Large intestine (tissue), 3 donors: ENCODE measurements around the gene NPTX1. TPM values are rescaled to one million over a fixed set of nuclear protein-coding genes. Genes with fewer than 3 reads are reported as not detected.

ENCODE experiments used
- DNase-seq, 2 donors: peaks; one replicate each; pipeline versions ENCODE4 v3.0.0 to v3.0.0-alpha.2; 2013
- H3K27ac ChIP-seq: one replicate; pipeline ENCODE4 v1.5.1; 2013; ENCODE audit warnings: low read length
- H3K27me3 ChIP-seq: 2 replicates; pipeline ENCODE4 v1.6.1; 2013; ENCODE audit warnings: low read length; ENCODE audit not compliant: control insufficient read depth, insufficient read depth
- H3K36me3 ChIP-seq: 2 replicates; pipeline ENCODE4 v1.6.1; 2013; ENCODE audit warnings: low read length; ENCODE audit not compliant: control insufficient read depth, insufficient read depth
- H3K4me1 ChIP-seq: one replicate; pipeline ENCODE4 v1.6.1; 2013; ENCODE audit warnings: low read length; ENCODE audit not compliant: control insufficient read depth, insufficient read depth
- H3K4me3 ChIP-seq: one replicate; pipeline ENCODE4 v1.5.1; 2013; ENCODE audit warnings: low read length
- H3K9me3 ChIP-seq: one replicate; pipeline ENCODE4 v1.6.1; 2013; ENCODE audit warnings: mild to moderate bottlenecking, low read depth, low read length, moderate library complexity; ENCODE audit not compliant: control insufficient read depth
- WGBS: methylation state at CpG from one replicate; pipeline ENCODE4 v1.1.5; 2013; ENCODE audit warnings: low lambda C conversion rate; ENCODE audit not compliant: insufficient coverage; 5-methylcytosine and 5-hydroxymethylcytosine counted together
- polyA plus RNA-seq: library from polyadenylated mRNA; unstranded; fragments of 120-200 nt; gene quantifications from one replicate; pipeline ENCODE4 v1.2.1, GENCODE V29; 2013

Gene NPTX1
- polyA plus RNA-seq, 1 donor, result 1.3 TPM

DNA sequence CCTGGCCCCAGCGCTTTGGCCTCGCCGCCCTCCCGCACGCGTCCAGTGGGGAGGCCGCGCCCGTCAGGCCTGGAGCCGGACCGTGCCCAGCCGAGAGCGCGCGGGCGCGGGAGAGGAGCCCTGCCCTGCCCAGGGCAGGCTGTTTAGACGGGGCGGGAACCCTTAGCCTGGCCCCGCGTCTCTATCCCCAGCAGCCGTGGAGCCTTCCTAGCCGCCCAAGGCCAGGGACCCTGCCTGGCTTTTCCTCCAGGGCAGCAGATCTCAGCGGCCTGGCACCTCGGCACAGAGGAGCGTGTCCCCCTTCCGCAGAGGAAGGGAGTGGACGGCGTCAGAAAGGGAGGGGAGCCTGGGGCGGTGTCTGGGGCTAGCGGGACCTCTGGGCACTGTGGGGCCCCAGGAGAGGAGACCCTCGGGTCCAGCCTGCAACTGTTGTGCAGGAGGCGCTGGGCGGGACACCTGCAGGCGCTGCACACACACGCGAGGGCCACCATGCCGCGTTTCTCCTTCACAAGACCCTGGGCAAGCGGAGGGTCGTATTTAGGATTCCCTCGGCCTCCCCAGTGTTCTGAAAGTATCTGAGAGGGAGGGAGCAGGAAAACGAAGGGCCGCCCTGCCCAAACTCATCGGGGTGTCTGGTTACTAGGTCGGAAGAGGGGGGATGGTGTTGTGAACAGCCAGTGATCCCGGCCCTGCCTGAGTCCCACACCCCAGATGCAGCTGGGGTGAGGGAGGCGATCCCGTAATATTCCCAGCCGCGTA is 2.3 kb upstream of the NPTX1 start:
- no peaks in the 10 kb centered on the region for H3K36me3 ChIP-seq
- WGBS, result no CpG with 5 or more reads among the region's 51 CpGs
- no peaks in the 10 kb centered on the region for H3K4me1 ChIP-seq
- no peak for DNase-seq
- no peak overlapping the region for H3K27ac ChIP-seq
- H3K27me3 ChIP-seq, result peaks cover 92% of the 10 kb centered on the region
- H3K9me3 ChIP-seq, result peaks cover 4% of the 10 kb centered on the region
- no peak overlapping the region for H3K4me3 ChIP-seq

DNA sequence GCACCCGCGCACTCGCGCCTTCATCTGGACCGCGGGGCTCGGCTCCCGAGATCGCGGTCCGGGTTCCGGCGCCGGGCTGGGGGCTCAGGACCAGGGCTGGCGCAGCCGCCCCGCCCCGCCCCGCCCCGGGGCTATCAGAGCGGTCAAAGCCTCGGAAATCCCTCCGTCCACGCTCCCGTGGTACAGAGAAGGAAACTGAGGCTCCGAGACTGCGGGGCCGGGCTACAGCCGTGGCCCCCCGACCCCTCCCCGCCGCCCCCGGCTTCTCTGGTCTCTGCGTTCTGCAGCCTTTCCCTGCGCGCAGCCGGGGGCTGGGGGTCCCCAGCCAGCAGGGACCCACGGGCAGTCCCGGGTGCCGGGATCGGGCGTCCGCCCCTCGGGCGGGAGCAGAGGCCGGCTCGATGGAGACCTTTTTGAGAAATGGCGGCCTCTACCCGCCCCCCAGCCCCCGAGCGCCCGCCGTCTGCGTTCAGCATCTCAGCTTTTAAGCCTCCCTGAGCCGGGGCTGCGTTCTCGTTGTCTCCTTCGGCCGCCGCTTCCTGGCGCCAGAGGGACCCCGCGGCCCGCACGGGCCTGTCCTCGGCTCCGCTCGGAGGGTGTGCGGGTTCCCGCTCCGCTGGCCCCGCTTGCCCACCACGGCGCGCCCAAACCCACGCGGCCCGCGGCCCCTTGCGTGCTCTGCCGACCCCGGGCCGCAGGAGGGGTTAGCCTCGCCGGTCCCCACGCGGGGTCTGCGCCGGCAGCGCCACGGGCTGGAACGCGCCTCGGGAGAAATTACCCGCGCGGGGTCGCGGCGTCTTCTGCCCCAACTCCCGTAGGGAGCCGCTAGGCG is 1.5 kb upstream of the NPTX1 start:
- H3K27ac ChIP-seq, result no peak overlapping the region
- no peak overlapping the region for H3K4me3 ChIP-seq
- no CpG with 5 or more reads among the region's 103 CpGs for WGBS
- peaks cover 4% of the 10 kb centered on the region for H3K9me3 ChIP-seq
- H3K4me1 ChIP-seq, result no peaks in the 10 kb centered on the region
- H3K27me3 ChIP-seq, result peaks cover 94% of the 10 kb centered on the region
- H3K36me3 ChIP-seq, result no peaks in the 10 kb centered on the region
- DNase-seq, result no peak

DNA sequence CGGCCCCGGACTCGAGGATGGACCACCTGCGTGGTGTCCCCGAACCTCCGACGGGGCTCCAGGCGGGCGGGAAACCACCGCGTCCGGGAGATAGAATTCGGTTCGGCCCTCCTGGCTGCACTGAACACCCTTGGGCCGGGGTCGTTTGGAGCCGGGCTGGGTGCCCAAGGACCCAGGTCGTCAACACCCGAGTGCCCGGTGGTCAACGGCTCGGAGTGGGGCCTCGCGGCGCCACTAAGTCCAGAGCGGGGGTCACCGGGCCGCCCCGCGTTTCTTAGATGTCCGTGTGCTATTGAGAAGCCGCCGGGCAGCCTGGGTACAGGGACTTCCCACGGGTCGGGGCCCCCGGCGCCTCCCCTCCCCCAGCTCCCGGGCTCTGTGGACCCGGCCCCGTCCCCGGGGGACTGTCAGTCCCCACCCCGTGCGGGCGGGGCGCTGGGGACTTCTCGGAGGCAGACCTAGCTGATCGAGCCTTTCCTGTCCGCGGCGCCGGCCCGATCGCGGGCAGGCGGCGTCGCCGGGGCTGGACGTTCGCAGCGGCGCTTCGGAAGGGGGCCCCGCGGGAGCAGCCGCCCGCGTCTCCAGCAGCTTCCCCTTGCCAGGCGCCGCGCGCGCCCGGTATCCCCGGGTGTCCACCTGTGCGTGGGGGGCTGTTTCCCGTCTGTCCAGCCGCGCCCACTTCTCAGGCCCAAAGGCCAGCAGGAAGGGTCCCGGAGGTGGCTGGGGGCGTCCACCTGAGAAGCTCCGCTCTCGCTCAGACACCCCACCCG is 655 bp upstream of the NPTX1 start:
- Histone ChIP-seq H3K27me3 (peaks cover 94% of the 10 kb centered on the region), H3K9me3 (peaks cover 4% of the 10 kb centered on the region), H3K4me1 (no peaks in the 10 kb centered on the region), H3K27ac (no peak overlapping the region), H3K36me3 (no peaks in the 10 kb centered on the region), H3K4me3 (no peak overlapping the region)
- no peak for DNase-seq
- no CpG with 5 or more reads among the region's 84 CpGs for WGBS

DNA sequence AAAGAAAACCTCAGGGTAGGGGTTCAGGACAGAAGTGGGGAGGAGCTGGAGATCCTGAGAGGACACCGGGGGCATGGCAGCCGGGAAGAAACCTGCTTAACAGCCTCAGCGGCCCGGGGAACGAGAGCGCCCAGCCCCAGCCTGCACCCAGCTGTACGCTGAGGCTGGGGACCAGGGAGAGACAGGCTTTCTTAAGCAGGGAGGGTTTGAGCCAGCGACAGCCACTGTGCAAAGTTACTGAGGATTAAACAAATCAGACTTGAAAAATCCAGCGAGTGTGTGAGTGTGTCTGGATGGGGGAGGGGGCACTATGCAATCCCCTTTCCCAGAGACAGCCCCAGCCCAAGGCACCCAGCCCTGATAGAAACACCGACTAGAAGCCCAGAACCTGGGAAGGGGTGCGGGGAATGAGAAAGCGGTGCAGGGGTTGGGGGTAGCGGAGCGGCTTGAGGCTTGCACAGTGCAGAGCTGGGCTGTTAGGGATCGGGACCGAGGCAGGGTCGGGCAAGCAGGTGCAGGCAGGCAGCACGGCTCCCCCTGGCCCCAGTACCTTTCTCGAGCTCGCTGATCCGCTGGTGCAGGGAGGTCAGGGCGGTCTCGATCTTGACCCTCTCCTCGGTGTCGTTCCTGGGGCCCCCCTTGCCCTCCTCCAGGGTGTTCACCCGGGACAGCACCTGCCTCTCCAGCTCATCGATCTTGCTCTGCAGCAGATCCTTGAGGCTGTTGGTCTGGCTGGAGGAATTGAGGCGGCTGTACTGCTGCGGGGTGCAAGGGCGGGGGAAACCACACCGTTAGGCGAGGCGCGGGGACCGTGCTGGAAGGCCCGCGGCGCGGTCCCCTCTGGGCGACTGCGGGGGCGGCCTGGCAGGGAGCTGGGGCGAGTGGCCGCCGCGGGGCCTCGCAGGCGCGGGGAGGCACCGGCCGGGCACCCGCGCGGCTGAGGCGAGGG is 1.2 kb downstream of the NPTX1 start:
- H3K4me3 ChIP-seq, result no peak overlapping the region
- no CpG with 5 or more reads among the region's 55 CpGs for WGBS

DNA sequence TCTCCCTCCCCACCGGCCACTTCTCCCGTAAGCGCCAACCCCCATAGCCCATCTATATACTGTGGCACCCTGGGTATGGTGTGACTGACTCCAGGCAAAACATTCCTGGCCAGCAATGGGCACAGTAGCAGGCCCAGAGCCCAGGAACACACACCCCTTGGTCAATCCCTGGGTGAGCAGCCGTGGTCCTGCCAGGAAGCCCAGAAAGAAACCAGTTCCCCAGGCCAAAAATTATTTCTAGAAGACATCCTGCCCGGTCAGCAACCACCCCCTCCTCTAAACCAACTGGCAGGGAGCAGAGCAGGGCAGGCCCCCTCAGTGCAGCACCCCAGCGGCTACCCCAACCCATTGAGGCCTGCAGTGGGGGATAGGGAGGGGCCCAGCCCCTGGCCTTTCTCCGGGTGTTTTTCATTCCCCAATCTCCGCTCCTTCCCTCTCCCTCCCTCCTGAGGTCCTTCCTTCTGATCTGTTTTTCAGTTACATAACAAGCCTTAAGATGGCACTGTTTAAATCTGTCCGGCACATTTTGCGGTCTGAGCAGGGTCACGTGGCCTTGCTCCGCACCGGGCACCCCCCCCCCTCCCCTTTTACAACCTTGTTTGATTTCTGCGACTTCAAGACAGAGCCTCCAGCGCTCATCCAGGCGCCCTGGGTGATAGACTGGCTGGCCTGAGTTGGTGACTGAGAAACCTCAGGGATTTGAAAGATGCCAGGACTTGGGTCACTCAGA is 2.0 kb downstream of the NPTX1 start:
- Histone ChIP-seq H3K9me3 (peaks cover 4% of the 10 kb centered on the region), H3K27me3 (peaks cover 91% of the 10 kb centered on the region), H3K27ac (no peak overlapping the region), H3K4me3 (no peak overlapping the region), H3K36me3 (no peaks in the 10 kb centered on the region), H3K4me1 (no peaks in the 10 kb centered on the region)
- no peak for DNase-seq
- no CpG with 5 or more reads among the region's 16 CpGs for WGBS

More for the DNA sequence above, 1.2 kb downstream of the NPTX1 start:
- no peaks in the 10 kb centered on the region for H3K4me1 ChIP-seq
- H3K27ac ChIP-seq, result no peak overlapping the region
- no peaks in the 10 kb centered on the region for H3K36me3 ChIP-seq
- peaks cover 91% of the 10 kb centered on the region for H3K27me3 ChIP-seq
- DNase-seq, result no peak
- peaks cover 4% of the 10 kb centered on the region for H3K9me3 ChIP-seq

DNA sequence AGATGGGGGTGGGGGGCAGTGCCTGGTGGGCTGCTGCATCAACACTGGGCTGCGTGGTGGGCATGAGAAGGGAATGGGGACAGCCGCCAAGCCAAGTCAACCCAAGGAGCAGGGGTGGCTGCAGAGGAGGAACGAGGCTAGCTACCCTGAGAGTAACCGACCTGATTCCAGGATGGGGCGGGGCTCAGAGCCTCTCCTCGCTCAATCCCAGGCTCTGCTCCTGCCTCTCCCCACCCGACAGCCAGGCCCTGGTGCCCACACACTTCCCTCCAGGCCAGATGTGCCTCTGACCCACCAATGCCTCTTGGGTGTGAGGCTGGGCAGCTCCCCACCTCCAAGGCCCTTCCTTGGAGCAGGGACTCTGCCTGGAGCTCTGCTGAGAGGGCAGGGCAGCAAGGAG is 2.7 kb downstream of the NPTX1 start:
- H3K27me3 ChIP-seq, result peaks cover 91% of the 10 kb centered on the region
- H3K36me3 ChIP-seq, result no peaks in the 10 kb centered on the region
- no peaks in the 10 kb centered on the region for H3K4me1 ChIP-seq
- peaks cover 4% of the 10 kb centered on the region for H3K9me3 ChIP-seq
- WGBS, result no CpG with 5 or more reads among the region's 7 CpGs
- H3K27ac ChIP-seq, result no peak overlapping the region
- no peak overlapping the region for H3K4me3 ChIP-seq
- DNase-seq, result no peak

DNA sequence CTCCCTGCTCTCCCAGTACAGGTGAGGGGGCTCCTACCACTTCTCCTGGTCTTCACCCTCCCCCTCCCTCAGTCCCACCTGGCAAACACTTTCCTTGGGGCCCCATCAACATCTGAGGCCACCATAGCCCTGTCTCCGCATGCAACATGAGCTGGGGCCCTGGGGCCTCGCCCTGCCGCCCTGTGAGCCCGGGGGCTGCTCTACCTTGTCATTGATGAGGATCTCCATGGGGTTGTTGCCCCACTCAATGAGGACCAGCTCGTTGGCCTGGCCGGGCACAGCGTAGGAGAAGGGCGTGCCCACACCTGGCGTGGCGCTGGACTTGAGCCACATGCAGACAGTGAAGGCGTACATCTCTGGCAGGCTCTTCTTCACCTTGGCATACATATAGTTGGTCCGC is 3.4 kb downstream of the NPTX1 start:
- Histone ChIP-seq H3K4me1 (no peaks in the 10 kb centered on the region), H3K27me3 (peaks cover 92% of the 10 kb centered on the region)
- WGBS, result no CpG with 5 or more reads among the region's 12 CpGs

DNA sequence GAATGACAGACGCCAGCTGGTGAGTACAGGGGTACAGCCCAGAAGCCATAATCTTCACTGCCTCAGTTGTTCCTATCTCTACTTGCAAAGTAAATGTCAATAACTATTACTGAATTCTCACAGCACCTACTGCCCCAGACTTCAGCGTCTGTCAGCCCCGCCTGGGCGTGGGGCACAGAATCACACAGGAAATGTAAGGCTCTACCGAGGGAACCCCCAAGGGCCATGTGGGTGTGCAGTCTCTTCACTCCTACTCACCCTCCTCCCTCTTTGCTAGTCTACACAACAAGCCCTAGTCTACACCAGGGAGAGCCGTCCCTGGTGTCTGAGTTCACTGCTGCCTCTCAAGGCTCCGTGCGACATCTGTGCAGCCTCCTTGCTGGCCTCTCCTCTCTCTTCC is 4.5 kb downstream of the NPTX1 start:
- H3K27me3 ChIP-seq, result peaks cover 91% of the 10 kb centered on the region
- 100% methylated on average over 1 of the region's 8 CpGs for WGBS
- DNase-seq, result no peak
- no peaks in the 10 kb centered on the region for H3K9me3 ChIP-seq
- H3K36me3 ChIP-seq, result no peaks in the 10 kb centered on the region
- no peak overlapping the region for H3K4me3 ChIP-seq
- no peaks in the 10 kb centered on the region for H3K4me1 ChIP-seq
- H3K27ac ChIP-seq, result no peak overlapping the region

More for the DNA sequence above, 3.4 kb downstream of the NPTX1 start:
- no peaks in the 10 kb centered on the region for H3K36me3 ChIP-seq
- no peak overlapping the region for H3K27ac ChIP-seq
- no peak for DNase-seq
- H3K9me3 ChIP-seq, result peaks cover 4% of the 10 kb centered on the region
- H3K4me3 ChIP-seq, result no peak overlapping the region

DNA sequence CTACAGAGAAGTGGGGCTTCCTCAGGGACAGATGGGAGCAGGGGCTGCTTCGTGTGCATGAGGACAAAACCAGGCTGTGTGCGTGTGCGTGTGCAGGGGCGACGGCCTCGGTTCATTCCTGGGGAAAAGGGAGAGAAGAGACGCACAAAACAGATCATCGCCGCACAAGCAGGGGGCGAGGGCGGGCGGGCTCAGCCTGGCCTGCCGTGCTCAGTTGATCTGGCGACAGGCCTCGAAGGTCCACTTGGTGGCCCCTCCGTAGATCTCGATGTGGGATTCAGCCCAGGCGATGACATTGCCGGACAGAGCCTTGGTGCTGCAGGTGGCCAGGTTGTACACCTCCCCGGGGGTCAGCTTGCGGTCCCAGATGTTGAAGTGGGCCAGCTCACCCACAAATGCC is 5.8 kb downstream of the NPTX1 start:
- no peak for DNase-seq
- Histone ChIP-seq H3K4me3 (no peak overlapping the region), H3K4me1 (no peaks in the 10 kb centered on the region), H3K36me3 (no peaks in the 10 kb centered on the region), H3K27me3 (peaks cover 94% of the 10 kb centered on the region), H3K9me3 (no peaks in the 10 kb centered on the region), H3K27ac (no peak overlapping the region)
- WGBS, result 50% methylated on average over 2 of the region's 21 CpGs
